GM10847 (cell line): ENCODE measurements around the gene RAB11B.

ENCODE experiments used
- POLR2A ChIP-seq: IDR thresholded peaks from 2 replicates; pipeline ENCODE4 v1.6.1; 2011; ENCODE audit not compliant: insufficient read length; ENCODE audit errors: extremely low read depth

Gene RAB11B

DNA sequence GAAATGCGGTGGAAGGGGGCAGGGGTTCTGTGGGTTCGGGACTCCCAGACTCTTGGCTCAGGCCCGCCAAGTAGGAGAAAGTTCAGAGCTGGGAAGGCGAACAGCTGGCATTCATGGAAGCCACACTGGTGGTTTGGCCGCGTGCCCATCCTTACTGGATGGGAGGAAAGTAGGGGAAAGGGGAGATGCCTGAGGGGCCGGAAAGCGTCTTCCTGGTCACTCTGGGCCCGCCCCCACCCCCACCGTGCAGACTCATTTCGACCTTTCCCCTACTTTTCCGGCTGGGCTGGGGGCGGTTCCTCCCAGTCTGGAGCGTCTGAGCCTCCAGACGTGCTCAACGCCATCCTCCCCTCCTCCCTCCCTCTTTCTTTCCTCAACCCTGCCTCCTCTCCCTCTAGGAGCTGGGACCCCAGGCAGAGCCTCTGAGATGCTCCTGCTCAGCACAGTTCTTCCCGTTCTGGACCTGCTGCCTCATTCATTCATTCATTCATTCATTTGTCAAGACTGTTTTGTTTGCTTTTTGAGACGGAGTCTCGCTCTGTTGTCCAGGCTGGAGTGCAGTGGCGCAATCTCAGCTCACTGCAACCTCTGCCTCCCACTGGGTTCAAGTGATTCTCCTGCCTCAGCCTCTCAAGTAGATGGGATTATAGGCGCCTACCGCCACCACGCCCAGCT, 22.7 kb upstream of the RAB11B start:
- no peak for TF ChIP-seq POLR2A

DNA sequence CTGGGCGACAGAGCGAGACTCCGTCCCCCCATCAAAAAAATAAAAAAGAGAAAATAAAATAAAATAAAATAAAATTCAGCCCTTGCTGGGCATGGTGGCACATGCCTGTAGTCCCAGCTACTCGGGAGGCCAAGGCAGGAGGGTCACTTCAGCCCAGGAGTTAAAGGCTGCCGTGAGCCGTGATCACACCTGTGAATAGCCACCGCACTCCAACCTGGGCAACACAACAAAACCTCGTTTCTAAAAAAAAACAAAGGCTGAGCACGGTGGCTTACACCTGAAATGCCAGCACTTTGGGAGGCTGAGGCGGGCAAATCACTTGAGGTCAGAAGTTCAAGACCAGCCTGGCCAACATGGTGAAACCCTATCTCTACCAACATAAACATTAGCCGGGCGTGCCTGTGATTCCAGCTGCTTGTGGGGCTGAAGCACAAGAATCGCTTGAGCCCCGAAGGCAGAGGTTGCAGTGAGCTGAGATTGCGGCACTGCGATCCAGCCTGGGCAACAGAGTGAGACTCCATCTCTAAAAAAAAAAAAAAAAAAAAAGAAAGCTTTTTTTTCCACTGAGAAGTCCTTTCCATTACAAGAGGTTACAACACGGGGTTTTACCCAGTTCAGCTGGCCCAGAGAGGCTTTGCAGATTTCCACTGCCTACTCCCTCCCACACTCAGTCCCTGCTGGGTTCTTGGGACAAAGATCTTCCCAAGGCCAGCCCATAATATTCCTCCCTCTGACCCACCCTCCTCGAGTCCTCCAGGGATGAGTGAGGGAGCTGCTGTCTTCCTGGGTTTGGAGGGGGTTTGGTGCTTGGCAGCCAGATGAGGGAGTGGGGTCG, 19.8 kb upstream of the RAB11B start:
- no peak for TF ChIP-seq POLR2A

- TF ChIP-seq POLR2A, result no peak
These were observed 19.0 kb upstream of the RAB11B start for GRCh38 chr19:8371011-8371804.

DNA sequence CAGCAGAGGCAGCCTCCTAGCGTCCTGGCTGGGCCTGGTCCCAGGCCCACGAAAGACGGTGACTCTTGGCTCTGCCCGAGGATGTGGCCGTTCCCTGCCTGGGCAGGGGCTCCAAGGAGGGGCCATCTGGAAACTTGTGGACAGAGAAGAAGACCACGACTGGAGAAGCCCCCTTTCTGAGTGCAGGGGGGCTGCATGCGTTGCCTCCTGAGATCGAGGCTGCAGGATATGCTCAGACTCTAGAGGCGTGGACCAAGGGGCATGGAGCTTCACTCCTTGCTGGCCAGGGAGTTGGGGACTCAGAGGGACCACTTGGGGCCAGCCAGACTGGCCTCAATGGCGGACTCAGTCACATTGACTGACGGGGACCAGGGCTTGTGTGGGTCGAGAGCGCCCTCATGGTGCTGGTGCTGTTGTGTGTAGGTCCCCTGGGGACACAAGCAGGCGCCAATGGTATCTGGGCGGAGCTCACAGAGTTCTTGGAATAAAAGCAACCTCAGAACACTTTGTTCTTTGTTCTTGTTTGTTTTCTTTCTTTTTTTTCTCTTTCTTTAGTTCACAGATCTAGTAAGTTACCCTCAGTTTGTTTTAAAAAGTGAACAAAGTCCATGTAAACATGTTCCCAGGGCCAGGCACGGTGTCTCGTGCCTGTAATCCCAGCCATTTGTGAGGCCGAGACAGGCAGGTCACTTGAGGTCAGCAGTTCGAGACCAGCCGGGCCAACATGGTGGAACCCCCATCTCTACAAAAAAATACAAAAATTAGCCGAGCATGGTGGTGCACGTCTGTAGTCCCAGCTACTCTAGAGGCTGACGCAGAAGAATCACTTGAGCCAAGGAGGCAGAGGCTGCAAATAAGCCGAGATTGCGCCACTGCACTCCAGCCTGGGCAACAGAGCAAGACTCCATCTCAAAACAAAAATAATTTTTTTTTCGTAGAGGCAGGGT, 16.0 kb upstream of the RAB11B start:
- no peak for TF ChIP-seq POLR2A

GRCh38 chr19:8377598-8377997, 12.6 kb upstream of the RAB11B start:
- TF ChIP-seq POLR2A, result no peak

DNA sequence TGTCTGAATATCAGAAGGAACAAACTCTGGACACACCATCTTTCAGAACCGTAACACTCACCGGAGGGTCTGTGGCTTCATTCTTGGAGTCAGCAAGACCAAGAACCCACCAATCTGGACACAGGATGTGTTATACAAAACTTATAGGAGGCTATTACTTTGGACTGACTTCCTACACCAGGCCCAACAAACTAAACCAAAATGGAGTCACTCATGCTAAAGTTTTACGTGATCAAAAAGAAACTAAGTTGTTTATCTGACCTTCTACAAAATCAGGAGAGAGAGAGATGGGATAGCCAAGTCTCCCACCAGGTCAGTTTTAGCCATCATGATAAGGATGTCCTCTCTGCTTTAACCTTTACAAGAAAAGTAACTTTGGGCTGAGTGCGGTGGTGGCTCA, 3.2 kb upstream of the RAB11B start:
- no peak for TF ChIP-seq POLR2A

DNA sequence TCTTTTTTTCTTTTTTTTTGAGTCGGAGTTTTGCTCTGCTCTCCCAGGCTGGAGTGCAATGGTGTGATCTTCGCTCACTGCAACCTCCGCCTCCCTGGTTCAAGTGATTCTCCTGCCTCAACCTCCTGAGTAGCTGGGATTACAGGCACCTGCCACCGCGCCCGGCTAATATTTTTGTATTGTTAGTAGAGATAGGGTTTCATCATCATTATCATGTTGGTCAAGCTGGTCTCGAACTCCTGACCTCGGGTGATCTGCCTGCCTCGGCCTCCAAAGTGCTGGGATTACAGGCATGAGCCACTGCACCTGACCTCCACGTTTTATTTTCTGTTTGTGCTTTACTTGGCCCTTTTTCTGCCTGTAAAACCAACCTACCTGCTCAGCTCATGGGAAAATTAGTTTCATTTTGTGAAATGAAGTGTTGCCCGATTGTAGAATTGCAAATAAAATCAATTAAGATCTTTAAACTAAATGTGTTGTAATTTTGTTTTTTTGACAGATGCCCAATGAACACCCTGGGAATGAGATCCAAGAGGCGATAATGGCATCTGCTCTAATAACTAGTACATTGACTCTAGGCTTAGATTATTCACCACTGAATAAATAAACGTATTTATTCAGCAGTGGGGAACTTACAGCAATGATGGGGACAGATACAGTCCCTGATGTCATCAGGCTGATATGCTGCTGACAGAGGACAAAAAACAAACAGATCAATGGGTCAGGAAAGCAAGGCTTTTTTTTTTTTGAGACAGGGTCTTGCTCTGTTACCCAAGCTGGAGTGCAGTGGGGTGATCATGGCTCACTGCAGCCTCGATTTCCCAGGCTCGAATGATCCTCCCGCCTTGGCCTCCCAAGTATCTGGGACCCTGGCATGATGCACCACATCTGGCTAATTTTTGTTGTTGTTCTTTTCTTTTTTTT, 2.2 kb upstream of the RAB11B start:
- no peak for TF ChIP-seq POLR2A

DNA sequence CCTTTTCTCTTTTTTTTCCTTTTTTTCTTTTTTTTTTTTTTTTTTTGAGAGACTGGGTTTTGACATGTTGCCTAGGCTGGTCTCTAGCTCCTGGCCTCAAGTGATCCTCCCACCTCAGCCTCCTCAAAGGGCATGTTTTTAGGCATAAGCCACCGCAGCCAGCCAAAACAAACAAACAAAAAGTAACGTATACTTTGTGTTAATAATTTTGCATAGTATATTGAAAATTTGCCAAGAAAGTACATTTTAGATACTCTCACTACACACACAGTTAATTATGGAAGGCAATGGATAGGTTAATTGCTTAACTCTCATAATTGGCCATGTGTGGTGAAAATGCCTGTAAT, 1.6 kb upstream of the RAB11B start:
- TF ChIP-seq POLR2A, result no peak

- TF ChIP-seq POLR2A, result peak; percentile 47
These were observed 439 bp downstream of the RAB11B start for GRCh38 chr19:8390617-8390981.

- no peak for TF ChIP-seq POLR2A
These were observed 1.2 kb downstream of the RAB11B start for GRCh38 chr19:8391198-8392016.

- TF ChIP-seq POLR2A, result no peak
These were observed 1.9 kb downstream of the RAB11B start for GRCh38 chr19:8392017-8392591.

GRCh38 chr19:8393192-8393870, 3.2 kb downstream of the RAB11B start:
- no peak for TF ChIP-seq POLR2A
